HEK293 (cell line): Measurements from ENCODE around the gene FRMPD2.
A peak's percentile ranks its signal among the peaks of the same experiment; 100 is the strongest.

Experiments used
- GLIS1 ChIP-seq: fragments of 450-650 bp; formaldehyde crosslinking; IDR thresholded peaks from 2 replicates; pipeline ENCODE4 v1.5.1; 2016; ENCODE audit warnings: missing biosample characterization, missing genetic modification characterization
- GLIS2 ChIP-seq: fragments of 450-650 bp; formaldehyde crosslinking; IDR thresholded peaks from 2 replicates; pipeline ENCODE4 v1.5.1; 2016; ENCODE audit warnings: missing biosample characterization, missing genetic modification characterization
- KLF16 ChIP-seq: fragments of 450-650 bp; formaldehyde crosslinking; IDR thresholded peaks from 2 replicates; pipeline ENCODE4 v1.5.1; 2017; ENCODE audit warnings: missing biosample characterization, missing genetic modification characterization
- OSR2 ChIP-seq: fragments of 450-650 bp; formaldehyde crosslinking; IDR thresholded peaks from 2 replicates; pipeline ENCODE4 v1.5.1; 2016; ENCODE audit warnings: missing biosample characterization, missing genetic modification characterization
- PBX3 ChIP-seq: sonication (generic); formaldehyde crosslinking; IDR thresholded peaks from 2 replicates; pipeline ENCODE4 v1.8.1; 2022; ENCODE audit warnings: mild to moderate bottlenecking, moderate library complexity, missing genetic modification reagents
- SP7 ChIP-seq: fragments of 450-650 bp; formaldehyde crosslinking; IDR thresholded peaks from 2 replicates; pipeline ENCODE4 v1.5.1; 2016; ENCODE audit warnings: missing biosample characterization, missing genetic modification characterization
- WT1 ChIP-seq: fragments of 450-650 bp; formaldehyde crosslinking; IDR thresholded peaks from 2 replicates; pipeline ENCODE4 v1.5.1; 2016; ENCODE audit warnings: missing biosample characterization, missing genetic modification characterization
- ZBTB20 ChIP-seq: fragments of 450-650 bp; formaldehyde crosslinking; IDR thresholded peaks from 2 replicates; pipeline ENCODE4 v1.5.1; 2016; ENCODE audit warnings: missing biosample characterization, missing genetic modification characterization
- ZBTB44 ChIP-seq: fragments of 450-650 bp; IDR thresholded peaks from 2 replicates; pipeline ENCODE4 v1.5.1; 2018; ENCODE audit warnings: missing biosample characterization, mild to moderate bottlenecking, missing genetic modification characterization
- ZBTB6 ChIP-seq: fragments of 450-650 bp; formaldehyde crosslinking; IDR thresholded peaks from 2 replicates; pipeline ENCODE4 v1.5.1; 2017; ENCODE audit warnings: missing biosample characterization, missing genetic modification characterization
- ZFP37 ChIP-seq: fragments of 450-650 bp; formaldehyde crosslinking; IDR thresholded peaks from 2 replicates; pipeline ENCODE4 v1.5.1; 2016; ENCODE audit warnings: missing biosample characterization, missing genetic modification characterization
- ZIC2 ChIP-seq: fragments of 450-650 bp; formaldehyde crosslinking; IDR thresholded peaks from 2 replicates; pipeline ENCODE4 v1.5.1; 2016; ENCODE audit warnings: missing biosample characterization, missing genetic modification characterization
- ZNF155 ChIP-seq: fragments of 450-650 bp; formaldehyde crosslinking; IDR thresholded peaks from 2 replicates; pipeline ENCODE4 v1.5.1; 2016; ENCODE audit warnings: missing biosample characterization, missing genetic modification characterization
- ZNF19 ChIP-seq: fragments of 450-650 bp; formaldehyde crosslinking; IDR thresholded peaks from 2 replicates; pipeline ENCODE4; 2016; ENCODE audit warnings: missing biosample characterization, missing genetic modification characterization, low read depth
- ZNF211 ChIP-seq: fragments of 450-650 bp; formaldehyde crosslinking; IDR thresholded peaks from 2 replicates; pipeline ENCODE4 v1.5.1; 2016; ENCODE audit warnings: low read depth, missing biosample characterization, missing genetic modification characterization
- ZNF214 ChIP-seq: fragments of 450-650 bp; formaldehyde crosslinking; IDR thresholded peaks from 2 replicates; pipeline ENCODE4 v1.5.1; 2017; ENCODE audit warnings: missing biosample characterization, mild to moderate bottlenecking, missing genetic modification characterization, borderline replicate concordance
- ZNF221 ChIP-seq: fragments of 450-650 bp; formaldehyde crosslinking; IDR thresholded peaks from 2 replicates; pipeline ENCODE4 v1.5.1; 2017; ENCODE audit warnings: missing biosample characterization, missing genetic modification characterization, borderline replicate concordance
- ZNF335 ChIP-seq: fragments of 450-650 bp; formaldehyde crosslinking; conservative IDR thresholded peaks from 2 replicates; pipeline ENCODE4 v1.5.1; 2016; ENCODE audit warnings: missing biosample characterization, missing genetic modification characterization
- ZNF394 ChIP-seq: fragments of 450-650 bp; formaldehyde crosslinking; IDR thresholded peaks from 2 replicates; pipeline ENCODE4 v1.5.1; 2016; ENCODE audit warnings: missing biosample characterization, missing genetic modification characterization, mild to moderate bottlenecking, moderate library complexity, borderline replicate concordance
- ZNF560 ChIP-seq: fragments of 450-650 bp; formaldehyde crosslinking; IDR thresholded peaks from 2 replicates; pipeline ENCODE4 v1.5.1; 2017; ENCODE audit warnings: missing biosample characterization, missing genetic modification characterization, borderline replicate concordance
- ZNF660 ChIP-seq: fragments of 450-650 bp; IDR thresholded peaks from 2 replicates; pipeline ENCODE4 v1.5.1; 2018; ENCODE audit warnings: missing biosample characterization, mild to moderate bottlenecking, missing genetic modification characterization
- ZNF692 ChIP-seq: fragments of 450-650 bp; formaldehyde crosslinking; IDR thresholded peaks from 2 replicates; pipeline ENCODE4 v1.5.1; 2016; ENCODE audit warnings: missing biosample characterization, missing genetic modification characterization
- ZSCAN30 ChIP-seq: fragments of 450-650 bp; IDR thresholded peaks from 2 replicates; pipeline ENCODE4 v1.5.1; 2018; ENCODE audit warnings: missing biosample characterization, mild to moderate bottlenecking, missing genetic modification characterization, moderate library complexity
- TF ChIP-seq, protein P1 (sequence below): fragments of 450-650 bp; formaldehyde crosslinking; IDR thresholded peaks from 2 replicates; pipeline ENCODE4 v1.5.1; 2016; ENCODE audit warnings: missing biosample characterization, missing genetic modification characterization

FRMPD2 gene

DNA sequence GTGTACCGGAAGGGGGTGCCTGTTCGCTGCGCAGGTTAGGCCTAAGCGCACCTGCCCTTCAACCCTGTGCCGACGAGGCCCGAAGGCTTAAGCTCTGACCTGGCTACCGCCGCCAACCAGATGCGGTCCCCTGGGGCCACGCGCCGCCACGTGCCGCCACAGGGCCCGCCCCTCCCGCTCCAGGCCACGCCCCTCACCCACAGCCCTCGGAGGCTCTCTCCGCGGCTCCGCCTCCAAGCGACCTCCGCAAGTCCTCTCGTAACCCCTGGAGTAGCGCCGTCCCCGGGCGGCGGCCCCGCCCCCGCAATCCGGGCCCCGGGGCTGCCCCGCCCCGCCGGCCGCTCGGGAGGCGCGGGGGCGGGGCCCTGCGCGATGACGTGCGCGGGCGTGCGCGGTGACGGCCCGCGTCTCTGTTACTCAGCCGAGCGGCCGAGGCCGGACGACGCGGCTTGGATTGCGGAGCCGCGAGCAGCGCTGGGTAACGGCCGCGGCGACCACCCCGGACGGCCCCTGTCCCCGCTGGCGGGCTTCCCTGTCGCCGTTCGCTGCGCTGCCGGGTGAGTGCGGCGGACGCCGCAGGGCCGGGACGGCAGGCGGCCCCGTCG lies 31.9 kb upstream of the FRMPD2 start, which contains the start of gene MAPK8 (continued):
- TF ChIP-seq ZBTB6 (tag by site-specific recombination): 0 out of 2 replicates have a peak, but pooled peaks have one; percentile 8
- peak; percentile 66; the same call in 1 of the 2 replicates for TF ChIP-seq ZNF660 (tag by site-specific recombination)
- peak; percentile 56; the same call in 1 of the 2 replicates for TF ChIP-seq GLIS2 (tag by site-specific recombination)
- no peak for TF ChIP-seq ZBTB20 (tag by site-specific recombination)
- 0 out of 2 replicates have a peak, but pooled peaks have one; percentile 28 for TF ChIP-seq PBX3
- TF ChIP-seq WT1 (tag by site-specific recombination): no peak
- TF ChIP-seq ZSCAN30 (tag by site-specific recombination): 0 out of 2 replicates have a peak, but pooled peaks have one; percentile 17
- TF ChIP-seq ZNF560 (tag by site-specific recombination): no peak
- TF ChIP-seq ZNF692 (tag by site-specific recombination): peak; percentile 36; the same call in 1 of the 2 replicates
- TF ChIP-seq ZNF19 (tag by site-specific recombination): no peak
- peak; percentile 56; the same call in 1 of the 2 replicates for TF ChIP-seq GLIS1 (tag by site-specific recombination)
- TF ChIP-seq, protein P1, sequence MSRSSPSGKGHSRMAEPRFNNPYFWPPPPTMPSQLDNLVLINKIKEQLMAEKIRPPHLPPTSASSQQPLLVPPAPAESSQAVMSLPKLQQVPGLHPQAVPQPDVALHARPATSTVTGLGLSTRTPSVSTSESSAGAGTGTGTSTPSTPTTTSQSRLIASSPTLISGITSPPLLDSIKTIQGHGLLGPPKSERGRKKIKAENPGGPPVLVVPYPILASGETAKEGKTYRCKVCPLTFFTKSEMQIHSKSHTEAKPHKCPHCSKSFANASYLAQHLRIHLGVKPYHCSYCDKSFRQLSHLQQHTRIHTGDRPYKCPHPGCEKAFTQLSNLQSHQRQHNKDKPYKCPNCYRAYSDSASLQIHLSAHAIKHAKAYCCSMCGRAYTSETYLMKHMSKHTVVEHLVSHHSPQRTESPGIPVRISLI (tag by site-specific recombination): no peak
- peak; percentile 53 for TF ChIP-seq KLF16 (tag by site-specific recombination)
- TF ChIP-seq ZNF335: peak; percentile 49; the same call in 1 of the 2 replicates
- peak; percentile 45 for TF ChIP-seq ZBTB44 (tag by site-specific recombination)
- TF ChIP-seq ZFP37 (tag by site-specific recombination): 0 out of 2 replicates have a peak, but pooled peaks have one; percentile 30
- no peak for TF ChIP-seq ZNF221 (tag by site-specific recombination)
- no peak for TF ChIP-seq ZIC2 (tag by site-specific recombination)
- peak; percentile 80 for TF ChIP-seq OSR2
- no peak for TF ChIP-seq ZNF211 (tag by site-specific recombination)
- peak; percentile 52 for TF ChIP-seq SP7
- TF ChIP-seq ZNF214 (tag by site-specific recombination): no peak
- TF ChIP-seq ZNF155 (tag by site-specific recombination): no peak
- peak; percentile 37; the same call in 1 of the 2 replicates for TF ChIP-seq ZNF394 (tag by site-specific recombination)
